Purkinje cell (primary cell): ENCODE measurements around the gene CPN1. TPM values are rescaled to one million over a fixed set of nuclear protein-coding genes. Genes with fewer than 3 reads are reported as not detected.

ENCODE experiments used
- polyA plus RNA-seq: library from polyadenylated mRNA; unstranded; fragments of >200 nt; fragmentation: Nextera tagmentation; gene quantifications from 2 replicates; pipeline ENCODE4 v1.2.1, GENCODE V29; 2014

Gene CPN1
- not detected in 2 replicates for polyA plus RNA-seq

GRCh38 chr10:100081075-100082001 lies at the start of gene CPN1:
Gene CPN1, minus strand, starts transcription at chr10:100081869. Its CDS starts 244 bp downstream, at chr10:100081625.

GRCh38 chr10:100009793-100010676 lies 71.6 kb downstream of the CPN1 start, which contains the start of gene DNMBP:
Gene DNMBP, minus strand, starts transcription at chr10:100009947. Its CDS starts 37,823 bp downstream, at chr10:99972124.

Other genes with a start within 250 kb of the CPN1 start
- 1.9 and 3.4 TPM in 2 replicates for gene DNMBP, start 71.9 kb downstream of the CPN1 start, polyA plus RNA-seq
- 5.8 and 7.7 TPM in 2 replicates for gene ERLIN1, start 104.2 kb upstream of the CPN1 start, polyA plus RNA-seq
- 2.9 and 5.1 TPM in 2 replicates for gene CHUK, start 147.7 kb upstream of the CPN1 start, polyA plus RNA-seq
- 8.7 and 14.4 TPM in 2 replicates for gene CWF19L1, start 185.8 kb upstream of the CPN1 start, polyA plus RNA-seq
- gene BLOC1S2, start 204.8 kb upstream of the CPN1 start, polyA plus RNA-seq = 77.1 and 130 TPM in 2 replicates
- not detected in 2 replicates for gene PKD2L1, start 248.4 kb upstream of the CPN1 start, polyA plus RNA-seq